Activated T-helper 1 cell treated with Interleukin-2 at 50 U/mL for 16 hours (primary cell): ENCODE results near the gene ITIH1.

ENCODE experiments used
- DNase-seq: peaks from one replicate; pipeline ENCODE4 v3.0.0-alpha.2; 2020; ENCODE audit warnings: low read depth

The ITIH1 gene

GRCh38 chr3:52790741-52791140 lies 13.3 kb downstream of the ITIH1 start:
- no peak for DNase-seq

- DNase-seq, result no peak
Observed at GRCh38 chr3:52791366-52791765, 14.0 kb downstream of the ITIH1 start.

- no peak for DNase-seq
Observed at GRCh38 chr3:52791928-52792327, 14.5 kb downstream of the ITIH1 start.

- no peak for DNase-seq
Observed at GRCh38 chr3:52792413-52792812, 15.0 kb downstream of the ITIH1 start.

GRCh38 chr3:52792961-52793695 lies 15.7 kb downstream of the ITIH1 start:
- DNase-seq, result no peak

- no peak for DNase-seq
Observed at GRCh38 chr3:52793702-52794611, 16.6 kb downstream of the ITIH1 start.

GRCh38 chr3:52794612-52795099 lies 17.3 kb downstream of the ITIH1 start, which contains the start of gene ITIH3:
TSS of gene ITIH3 (plus strand) at chr3:52794796. CDS start at chr3:52794804, 8 bp downstream.
- no peak for DNase-seq

- no peak for DNase-seq
Observed at GRCh38 chr3:52795298-52795900, 18.0 kb downstream of the ITIH1 start.

GRCh38 chr3:52796411-52796810 lies 19.0 kb downstream of the ITIH1 start:
- DNase-seq, result no peak

- no peak for DNase-seq
Observed at GRCh38 chr3:52798376-52798977, 21.1 kb downstream of the ITIH1 start.

- DNase-seq, result no peak
Observed at GRCh38 chr3:52798978-52799476, 21.6 kb downstream of the ITIH1 start.

GRCh38 chr3:52800079-52800478 lies 22.7 kb downstream of the ITIH1 start:
- no peak for DNase-seq

- DNase-seq, result no peak
Observed at GRCh38 chr3:52801839-52802238, 24.4 kb downstream of the ITIH1 start.

GRCh38 chr3:52805270-52806039 lies 28.1 kb downstream of the ITIH1 start:
- no peak for DNase-seq

- DNase-seq, result no peak
Observed at GRCh38 chr3:52809149-52809548, 31.8 kb downstream of the ITIH1 start.

- no peak for DNase-seq
Observed at GRCh38 chr3:52809662-52810377, 32.4 kb downstream of the ITIH1 start.

GRCh38 chr3:52810923-52811322 lies 33.5 kb downstream of the ITIH1 start:
- DNase-seq, result no peak

- no peak for DNase-seq
Observed at GRCh38 chr3:52811452-52812011, 34.1 kb downstream of the ITIH1 start.

GRCh38 chr3:52813810-52814209 lies 36.4 kb downstream of the ITIH1 start:
- no peak for DNase-seq

GRCh38 chr3:52816199-52816598 lies 38.8 kb downstream of the ITIH1 start:
- DNase-seq, result no peak
